IPS DF 6.9 (cell line): Measurements from ENCODE around the gene VAPA.

Experiments used
- DNase-seq: peaks from one replicate; pipeline ENCODE4 v3.0.0-alpha.2; 2013; ENCODE audit warnings: low read depth, low spot score
- H3K27ac ChIP-seq: one replicate; pipeline ENCODE4 v1.5.1; 2013; ENCODE audit warnings: low read length, control low read depth
- H3K27me3 ChIP-seq: 2 replicates; pipeline ENCODE4 v1.6.1; 2013; ENCODE audit warnings: mild to moderate bottlenecking, low read length; ENCODE audit not compliant: control insufficient read depth, insufficient read depth
- H3K36me3 ChIP-seq: 2 replicates; pipeline ENCODE4 v1.6.1; 2013; ENCODE audit warnings: low read length; ENCODE audit not compliant: control insufficient read depth, insufficient read depth
- H3K4me1 ChIP-seq: 2 replicates; pipeline ENCODE4 v1.6.1; 2013; ENCODE audit warnings: low read length; ENCODE audit not compliant: control insufficient read depth, insufficient read depth
- H3K4me3 ChIP-seq: 2 replicates; pipeline ENCODE4 v1.5.1; 2013; ENCODE audit warnings: mild to moderate bottlenecking, low read length
- H3K9me3 ChIP-seq: 2 replicates; pipeline ENCODE4 v1.6.1; 2013; ENCODE audit warnings: low read length, inconsistent platforms; ENCODE audit not compliant: control insufficient read depth, insufficient read depth
- WGBS: extraction: QIAGEN DNeasy Blood & Tissue Kit; methylation state at CpG from one replicate; pipeline ENCODE4 v1.1.7; 2013; ENCODE audit warnings: mixed read lengths, missing lambda C conversion rate; ENCODE audit not compliant: insufficient read length, insufficient coverage; 5-methylcytosine and 5-hydroxymethylcytosine counted together

VAPA gene

GRCh38 chr18:9941103-9941502 is 27.3 kb downstream of the VAPA start:
- DNase-seq = no peak
- no peaks in the 10 kb centered on the region for H3K4me1 ChIP-seq

GRCh38 chr18:9941660-9942059 is 27.8 kb downstream of the VAPA start:
- H3K36me3 ChIP-seq = no peaks in the 10 kb centered on the region; the same call in 1 of the 2 replicates
- H3K4me3 ChIP-seq = no peak overlapping the region
- WGBS = no CpG with 5 or more reads among the region's 1 CpG
- no peak overlapping the region for H3K27ac ChIP-seq
- H3K9me3 ChIP-seq = no peaks in the 10 kb centered on the region
- no peaks in the 10 kb centered on the region for H3K27me3 ChIP-seq
- DNase-seq = no peak
- no peaks in the 10 kb centered on the region for H3K4me1 ChIP-seq

More at GRCh38 chr18:9941103-9941502, 27.3 kb downstream of the VAPA start:
- Histone ChIP-seq H3K9me3 (no peaks in the 10 kb centered on the region), H3K36me3 (no peaks in the 10 kb centered on the region; the same call in 1 of the 2 replicates), H3K4me3 (no peak overlapping the region), H3K27me3 (no peaks in the 10 kb centered on the region), H3K27ac (no peak overlapping the region)

GRCh38 chr18:9943311-9943710 is 29.5 kb downstream of the VAPA start:
- no peaks in the 10 kb centered on the region for H3K4me1 ChIP-seq
- no peak for DNase-seq
- H3K27me3 ChIP-seq = no peaks in the 10 kb centered on the region
- no peak overlapping the region for H3K27ac ChIP-seq
- peaks cover 2% of the 10 kb centered on the region; the same call in 1 of the 2 replicates for H3K36me3 ChIP-seq
- no peaks in the 10 kb centered on the region for H3K9me3 ChIP-seq
- no CpG with 5 or more reads among the region's 4 CpGs for WGBS
- no peak overlapping the region for H3K4me3 ChIP-seq

GRCh38 chr18:9944805-9945204 is 31.0 kb downstream of the VAPA start:
- Histone ChIP-seq H3K4me1 (no peaks in the 10 kb centered on the region), H3K27ac (no peak overlapping the region), H3K9me3 (no peaks in the 10 kb centered on the region), H3K4me3 (no peak overlapping the region), H3K36me3 (peaks cover 2% of the 10 kb centered on the region; the same call in 1 of the 2 replicates), H3K27me3 (no peaks in the 10 kb centered on the region)
- DNase-seq = no peak
- WGBS = no CpG with 5 or more reads among the region's 3 CpGs

- Histone ChIP-seq H3K27me3 (no peaks in the 10 kb centered on the region), H3K4me3 (no peak overlapping the region), H3K36me3 (peaks cover 2% of the 10 kb centered on the region; the same call in 1 of the 2 replicates), H3K4me1 (no peaks in the 10 kb centered on the region), H3K9me3 (no peaks in the 10 kb centered on the region), H3K27ac (no peak overlapping the region)
- no CpG with 5 or more reads among the region's 3 CpGs for WGBS
- no peak for DNase-seq
These were observed 33.0 kb downstream of the VAPA start for GRCh38 chr18:9946831-9947230.

GRCh38 chr18:9947248-9947647 is 33.4 kb downstream of the VAPA start:
- Histone ChIP-seq H3K4me3 (no peak overlapping the region), H3K27me3 (no peaks in the 10 kb centered on the region), H3K27ac (no peak overlapping the region), H3K4me1 (no peaks in the 10 kb centered on the region), H3K9me3 (no peaks in the 10 kb centered on the region), H3K36me3 (peaks cover 2% of the 10 kb centered on the region; the same call in 1 of the 2 replicates)
- WGBS = no CpG with 5 or more reads among the region's 1 CpG
- no peak for DNase-seq

GRCh38 chr18:9949315-9949714 is 35.5 kb downstream of the VAPA start:
- WGBS = 100% methylated on average over 1 of the region's 2 CpGs
- no peak for DNase-seq
- Histone ChIP-seq H3K27me3 (no peaks in the 10 kb centered on the region), H3K4me3 (no peak overlapping the region), H3K27ac (no peak overlapping the region), H3K36me3 (peaks cover 6% of the 10 kb centered on the region; the same call in 1 of the 2 replicates), H3K4me1 (no peaks in the 10 kb centered on the region), H3K9me3 (no peaks in the 10 kb centered on the region)

- Histone ChIP-seq H3K4me1 (no peaks in the 10 kb centered on the region), H3K4me3 (no peak overlapping the region), H3K27ac (no peak overlapping the region), H3K36me3 (peaks cover 6% of the 10 kb centered on the region; the same call in 1 of the 2 replicates), H3K9me3 (no peaks in the 10 kb centered on the region), H3K27me3 (no peaks in the 10 kb centered on the region)
- DNase-seq = no peak
- WGBS = no CpG with 5 or more reads among the region's 5 CpGs
These were observed 36.0 kb downstream of the VAPA start for GRCh38 chr18:9949861-9950260.

GRCh38 chr18:9950289-9951016 is 36.6 kb downstream of the VAPA start:
- WGBS = no CpG with 5 or more reads among the region's 3 CpGs
- no peak overlapping the region for H3K27ac ChIP-seq
- no peak overlapping the region for H3K4me3 ChIP-seq
- no peaks in the 10 kb centered on the region for H3K27me3 ChIP-seq
- no peaks in the 10 kb centered on the region for H3K9me3 ChIP-seq
- no peaks in the 10 kb centered on the region for H3K4me1 ChIP-seq
- H3K36me3 ChIP-seq = peaks cover 6% of the 10 kb centered on the region; the same call in 1 of the 2 replicates
- no peak for DNase-seq

GRCh38 chr18:9951022-9951859 is 37.4 kb downstream of the VAPA start:
- H3K27me3 ChIP-seq = no peaks in the 10 kb centered on the region
- no CpG with 5 or more reads among the region's 9 CpGs for WGBS
- H3K4me1 ChIP-seq = no peaks in the 10 kb centered on the region
- no peak overlapping the region for H3K27ac ChIP-seq
- H3K4me3 ChIP-seq = no peak overlapping the region
- DNase-seq = peak; percentile 58
- peaks cover 6% of the 10 kb centered on the region; the same call in 1 of the 2 replicates for H3K36me3 ChIP-seq
- H3K9me3 ChIP-seq = no peaks in the 10 kb centered on the region
